A549 treated with AZD9567 at 1 μM for 4 hours (cell line): ENCODE results near the gene TTN. TPM values are rescaled to one million over a fixed set of nuclear protein-coding genes. Genes with fewer than 3 reads are reported as not detected.

ENCODE experiments used
- total RNA-seq: library from RNA; stranded (reverse); fragments of 200-300 nt; extraction: Qiagen RNA extraction; gene quantifications from 5 replicates; pipeline ENCODE4 v1.2.3, GENCODE V29; 2022; ENCODE audit not compliant: insufficient read depth

TTN gene
- under 0.01 to 0.01 TPM (median 0.01 TPM) in 4 of 5 replicates, not detected in the other for total RNA-seq

GRCh38 chr2:178807227-178808008, at the start of gene TTN:
Gene TTN (minus strand): TSS chr2:178807423. CDS start chr2:178804642, 2,781 bp downstream.

DNA sequence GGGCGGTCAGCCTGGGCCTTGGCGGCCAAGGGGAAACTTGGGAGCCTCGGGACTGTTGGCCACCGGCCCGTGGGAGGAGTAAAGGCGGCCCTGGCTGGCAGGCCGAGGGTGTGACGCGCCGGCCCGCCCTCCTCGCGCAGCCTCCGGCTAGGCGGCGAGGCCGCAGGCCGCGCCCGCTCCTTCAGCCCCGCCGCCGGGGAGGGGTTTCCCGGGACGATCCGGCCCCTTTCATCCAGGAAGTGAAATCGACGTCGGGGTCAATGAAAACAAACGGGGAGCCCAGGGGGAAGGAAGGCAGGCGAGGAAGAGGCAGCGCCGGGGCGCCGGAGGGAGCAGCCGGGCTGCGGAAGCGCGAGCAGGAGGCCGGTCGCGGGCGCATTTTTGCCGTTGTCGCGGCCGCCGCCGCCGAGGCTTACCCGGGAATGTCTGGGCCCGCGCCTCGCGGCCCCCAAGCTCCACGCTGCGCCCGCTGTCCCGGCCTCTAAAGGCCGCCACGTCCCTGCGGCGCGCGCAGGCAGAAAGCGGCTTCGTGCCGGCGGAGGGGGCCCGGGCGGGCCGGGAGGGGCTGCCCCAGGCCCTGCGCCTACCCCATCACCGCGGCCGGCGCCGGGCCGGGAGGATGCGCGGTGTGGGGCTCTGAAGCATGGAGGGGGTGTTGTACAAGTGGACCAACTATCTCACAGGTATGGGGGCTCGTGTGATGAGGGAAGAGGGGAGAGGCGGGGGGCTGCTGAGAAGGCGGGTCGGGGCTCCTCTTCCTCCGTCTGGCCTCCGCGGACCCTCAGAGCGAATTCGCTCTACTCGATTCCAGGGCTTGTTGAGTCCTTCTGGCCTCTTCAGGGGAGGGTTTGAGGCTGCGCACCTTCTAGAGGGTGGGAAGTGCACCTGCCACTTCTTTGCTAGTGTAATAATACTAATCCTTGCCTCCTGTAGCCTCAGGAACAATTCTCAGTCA, 326.7 kb downstream of the TTN start, which contains the start of gene PLEKHA3:
Gene PLEKHA3 (plus strand): TSS at position 231 of the 955 bp plus-strand sequence. CDS start 413 bp downstream, at position 644.

DNA sequence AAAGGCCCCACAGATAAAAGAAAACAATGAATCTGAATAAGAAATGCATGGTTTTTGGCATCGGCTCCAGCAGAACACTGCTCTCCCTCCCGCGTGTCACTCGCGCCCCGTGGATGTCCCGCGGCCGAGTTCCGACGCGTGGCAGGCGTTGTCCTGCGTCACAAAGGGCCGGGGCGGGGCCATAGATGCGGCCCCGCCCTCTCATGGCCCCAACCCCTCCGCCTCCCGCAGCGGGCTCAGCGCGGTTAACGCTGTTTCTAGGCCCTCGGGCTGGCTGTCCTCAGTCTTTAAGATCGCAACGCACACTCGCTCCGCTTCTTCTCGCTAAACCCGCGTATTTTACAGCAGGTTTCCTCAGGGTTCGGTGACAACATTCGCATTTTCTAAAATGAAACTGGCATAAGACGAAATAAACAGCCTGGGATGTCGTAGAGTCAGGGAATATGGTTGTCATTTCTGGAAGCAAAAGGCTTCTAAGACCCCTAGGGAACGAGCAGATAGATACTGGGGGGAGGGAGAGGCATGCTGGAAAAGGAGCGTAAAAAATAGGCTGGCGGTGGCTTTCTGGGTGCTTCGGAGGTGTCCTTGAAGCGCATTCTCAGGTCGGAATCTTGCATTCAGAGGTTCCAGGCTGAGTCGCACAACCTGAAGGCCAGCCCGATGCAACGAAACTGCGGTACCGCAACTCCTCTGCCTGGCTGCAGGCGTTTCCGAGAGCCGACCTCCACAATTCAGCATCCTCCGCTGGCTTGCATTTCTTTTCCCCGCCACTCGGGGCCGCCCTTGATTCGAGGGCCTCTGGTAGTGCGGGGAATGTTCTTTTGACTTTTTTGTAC, 328.6 kb downstream of the TTN start, which contains the start of gene FKBP7:
Gene FKBP7 (minus strand): TSS at position 162 of the 836 bp plus-strand sequence. CDS start 101 bp downstream, at position 61.

Other genes with a start within 250 kb of the TTN start
- not detected in 5 replicates for gene CCDC141, start 242.7 kb upstream of the TTN start, total RNA-seq